PC-9 (cell line): ENCODE measurements around the gene UBASH3A. TPM values are rescaled to one million over a fixed set of nuclear protein-coding genes. Genes with fewer than 3 reads are reported as not detected.
"Not testable (repeated sequence)": the region's sequence is repeated elsewhere in the genome, so short reads cannot be mapped to it uniquely, and the experiment has no call there.

ENCODE experiments used
- BruUV-seq: library from RNA; stranded (reverse); fragments of 400-500 nt; replicated peaks from 2 replicates; lab custom pipeline; 2021; lab: Mats Ljungman, UMichigan
- CTCF ChIA-PET: fragments of 300-600 bp; sonication (Branson Sonifier 250); formaldehyde crosslinking; loops from one replicate; lab custom pipeline; 2022; ENCODE audit warnings: antibody characterized with exemption; lab: Charles Lee
- POLR2A ChIA-PET: fragments of 300-600 bp; sonication (Branson Sonifier 250); formaldehyde crosslinking; loops from one replicate; lab custom pipeline; 2022; ENCODE audit warnings: antibody characterized with exemption; ENCODE audit not compliant: unreplicated experiment; lab: Charles Lee
- DNase-seq, 2 experiments: peaks; one replicate each; pipeline versions ENCODE4 v3.0.0 to v3.0.0-alpha.2; 2015 to 2022; ENCODE audit warnings: mixed read lengths in 1 of 2
- H2AFZ ChIP-seq: fragments of 200-600 bp; sonication (generic); 2 replicates; pipeline ENCODE4 v1.8.1; 2017; ENCODE audit warnings: antibody characterized with exemption
- H3F3A ChIP-seq: fragments of 200-600 bp; sonication (generic); 2 replicates; pipeline ENCODE4 v1.8.1; 2017; ENCODE audit warnings: antibody characterized with exemption, mild to moderate bottlenecking, low read depth; ENCODE audit not compliant: insufficient read depth
- H3K27ac ChIP-seq: fragments of 200-600 bp; sonication (generic); 2 replicates; pipeline ENCODE4 v1.6.1; 2016; ENCODE audit warnings: mixed run types
- H3K27me3 ChIP-seq: fragments of 200-600 bp; sonication (generic); 2 replicates; pipeline ENCODE4 v1.6.1; 2016; ENCODE audit warnings: low read depth, mixed run types; ENCODE audit not compliant: insufficient read depth
- H3K36me3 ChIP-seq: fragments of 200-600 bp; sonication (generic); 2 replicates; pipeline ENCODE4 v1.6.1; 2016; ENCODE audit warnings: low read depth, mixed run types
- H3K4me1 ChIP-seq: fragments of 200-600 bp; sonication (generic); replicated peaks from 2 replicates; pipeline ENCODE4 v1.6.1; 2016; ENCODE audit warnings: mixed run types; ENCODE audit not compliant: insufficient read depth
- H3K4me2 ChIP-seq: fragments of 200-600 bp; sonication (generic); 2 replicates; pipeline ENCODE4 v1.6.1; 2017; ENCODE audit warnings: mixed run types
- H3K4me3 ChIP-seq: fragments of 200-600 bp; sonication (generic); 2 replicates; pipeline ENCODE4 v1.6.1; 2016; ENCODE audit warnings: mixed run types
- H3K79me2 ChIP-seq: fragments of 200-600 bp; sonication (generic); 2 replicates; pipeline ENCODE4 v1.6.1; 2017; ENCODE audit warnings: low read depth, mixed run types
- H3K9me2 ChIP-seq: fragments of 200-600 bp; sonication (generic); 2 replicates; pipeline ENCODE4 v1.8.1; 2017; ENCODE audit warnings: mild to moderate bottlenecking; ENCODE audit not compliant: insufficient read depth
- H3K9me3 ChIP-seq: fragments of 200-600 bp; sonication (generic); 2 replicates; pipeline ENCODE4 v1.8.1; 2016; ENCODE audit warnings: low read depth; ENCODE audit not compliant: insufficient read depth
- H4K20me1 ChIP-seq: fragments of 200-600 bp; sonication (generic); 2 replicates; pipeline ENCODE4 v1.8.1; 2017; ENCODE audit not compliant: insufficient read depth
- CTCF ChIP-seq: fragments of 200-600 bp; sonication (generic); conservative IDR thresholded peaks from 2 replicates; pipeline ENCODE4 v1.6.1; 2017; ENCODE audit warnings: mixed run types, antibody characterized with exemption, mild to moderate bottlenecking, moderate library complexity
- EZH2 ChIP-seq: fragments of 200-600 bp; sonication (generic); IDR thresholded peaks from 2 replicates; pipeline ENCODE4 v1.8.0; 2017; ENCODE audit warnings: antibody characterized with exemption, low read depth
- intact Hi-C: fragments of 100-400 bp; cut with micrococcal nuclease; formaldehyde crosslinking; loops from one replicate; pipeline ENCODE4 v1.10.0; 2022; ENCODE audit not compliant: unreplicated experiment
- total RNA-seq: library from RNA; stranded (reverse); gene quantifications from 2 replicates; pipeline ENCODE4 v1.2.3, GENCODE V29; 2021

The UBASH3A gene
- total RNA-seq, 1 experiment from 2014 or later: not detected

GRCh38 chr21:42469272-42469671 is 65.6 kb downstream of the UBASH3A start:
- BruUV-seq: no TSS peak
- TF ChIP-seq EZH2 (no peak), CTCF (no peak)
- Histone ChIP-seq H3K27ac (peak overlapping the region; percentile 98), H3K9me2 (no peaks in the 10 kb centered on the region), H3F3A (peaks cover 42% of the 10 kb centered on the region), H4K20me1 (no peaks in the 10 kb centered on the region), H2AFZ (no peak overlapping the region), H3K4me3 (no peak overlapping the region), H3K27me3 (no peaks in the 10 kb centered on the region), H3K36me3 (no peaks in the 10 kb centered on the region), H3K4me2 (peak overlapping the region; percentile 43), H3K4me1 (peaks cover 65% of the 10 kb centered on the region), H3K79me2 (no peaks in the 10 kb centered on the region), H3K9me3 (no peaks in the 10 kb centered on the region)
- no peak for DNase-seq
- ChIA-PET POLR2A (interaction anchor here (0.5 kb wide), 1 partner anchor 72 kb away, joined by 4 read pairs; no protein-coding TSS in a partner anchor), CTCF (no interaction called here)
- intact Hi-C loops: no loop called here

- DNase-seq, H3K79me2 ChIP-seq, H2AFZ ChIP-seq, H3K4me3 ChIP-seq, BruUV-seq, H3K36me3 ChIP-seq, POLR2A ChIA-PET, intact Hi-C loops, H4K20me1 ChIP-seq, H3K9me2 ChIP-seq, H3K27me3 ChIP-seq, CTCF ChIA-PET, H3K9me3 ChIP-seq: not testable (repeated sequence)
- H3K4me1 ChIP-seq: peaks cover 65% of the 10 kb centered on the region
- H3F3A ChIP-seq: peaks cover 47% of the 10 kb centered on the region
- peak overlapping the region; percentile 43 for H3K4me2 ChIP-seq
- peak overlapping the region; percentile 98 for H3K27ac ChIP-seq
Observed at GRCh38 chr21:42469726-42470125, 66.0 kb downstream of the UBASH3A start.

- H2AFZ ChIP-seq: no peak overlapping the region
- H3K27ac ChIP-seq: no peak overlapping the region
- TF ChIP-seq CTCF (no peak), EZH2 (no peak)
- no peaks in the 10 kb centered on the region for H3K27me3 ChIP-seq
- H3K79me2 ChIP-seq: no peaks in the 10 kb centered on the region
- no peaks in the 10 kb centered on the region for H3K9me3 ChIP-seq
- POLR2A ChIA-PET: no interaction called here
- H3K4me2 ChIP-seq: no peak overlapping the region
- peaks cover 60% of the 10 kb centered on the region for H3K4me1 ChIP-seq
- CTCF ChIA-PET: no interaction called here
- H3K4me3 ChIP-seq: no peak overlapping the region
- no TSS peak for BruUV-seq
- peaks cover 50% of the 10 kb centered on the region for H3F3A ChIP-seq
- intact Hi-C loops: no loop called here
- H3K9me2 ChIP-seq: no peaks in the 10 kb centered on the region
- no peaks in the 10 kb centered on the region for H3K36me3 ChIP-seq
- no peak for DNase-seq
- no peaks in the 10 kb centered on the region for H4K20me1 ChIP-seq
Observed at GRCh38 chr21:42471206-42471605, 67.5 kb downstream of the UBASH3A start.

GRCh38 chr21:42471716-42472330 is 68.1 kb downstream of the UBASH3A start:
- H3F3A ChIP-seq: peaks cover 48% of the 10 kb centered on the region
- intact Hi-C loops: no loop called here
- no peak overlapping the region for H3K27ac ChIP-seq
- DNase-seq: no peak
- H2AFZ ChIP-seq: no peak overlapping the region
- BruUV-seq: no TSS peak
- ChIA-PET CTCF (no interaction called here), POLR2A (no interaction called here)
- TF ChIP-seq CTCF (no peak), EZH2 (no peak)
- no peaks in the 10 kb centered on the region for H3K9me2 ChIP-seq
- H3K27me3 ChIP-seq: no peaks in the 10 kb centered on the region
- no peaks in the 10 kb centered on the region for H3K79me2 ChIP-seq
- no peak overlapping the region for H3K4me2 ChIP-seq
- H4K20me1 ChIP-seq: no peaks in the 10 kb centered on the region
- H3K9me3 ChIP-seq: no peaks in the 10 kb centered on the region
- no peaks in the 10 kb centered on the region for H3K36me3 ChIP-seq
- H3K4me1 ChIP-seq: peaks cover 56% of the 10 kb centered on the region
- no peak overlapping the region for H3K4me3 ChIP-seq
